Suprapubic skin (tissue), 4 donors: ENCODE data around the gene PRSS16. TPM values are rescaled to one million over a fixed set of nuclear protein-coding genes. Genes with fewer than 3 reads are reported as not detected.

ENCODE experiments used
- DNase-seq, 2 donors: peaks; one replicate each; pipeline ENCODE4 v3.0.0-alpha.2; 2019; ENCODE audit warnings: low spot score in 2 of 2
- H3K27ac ChIP-seq: fragments of 200-600 bp; sonication (generic); one replicate; pipeline ENCODE4 v1.5.1; 2019
- H3K27me3 ChIP-seq: fragments of 200-600 bp; sonication (generic); one replicate; pipeline ENCODE4 v1.5.1; 2019
- H3K36me3 ChIP-seq: fragments of 200-600 bp; sonication (generic); one replicate; pipeline ENCODE4 v1.5.1; 2019
- H3K4me1 ChIP-seq: fragments of 200-600 bp; sonication (generic); one replicate; pipeline ENCODE4 v1.5.1; 2019
- H3K4me3 ChIP-seq: fragments of 200-600 bp; sonication (generic); one replicate; pipeline ENCODE4 v1.5.1; 2019; ENCODE audit warnings: mild to moderate bottlenecking
- H3K9me3 ChIP-seq: fragments of 200-600 bp; sonication (generic); one replicate; pipeline ENCODE4 v1.5.1; 2019
- EP300 ChIP-seq: sonication (generic); formaldehyde crosslinking; IDR thresholded peaks from one replicate; pipeline ENCODE4 v1.6.1; 2017; ENCODE audit warnings: antibody characterized with exemption
- POLR2A ChIP-seq, 2 donors: fragments of 450-650 bp; IDR thresholded peaks; one replicate each; pipeline ENCODE4 v1.6.1; 2017; ENCODE audit warnings: antibody characterized with exemption in 2 of 2, mild to moderate bottlenecking in 2 of 2, moderate library complexity in 2 of 2
- POLR2AphosphoS5 ChIP-seq, 3 donors: sonication (generic); formaldehyde crosslinking; IDR thresholded peaks; one replicate each; pipeline ENCODE4 v1.6.1; 2017; ENCODE audit warnings: antibody characterized with exemption in 3 of 3
- WGBS: methylation state at CpG from one replicate; pipeline ENCODE4 v1.1.5; 2018; 5-methylcytosine and 5-hydroxymethylcytosine counted together
- total RNA-seq, 4 donors: library from RNA; depleted of rRNA; stranded (reverse); fragments of >200 nt; gene quantifications; one replicate each; pipeline ENCODE4 v1.1.0, GENCODE V29; 2016
- TF ChIP-seq, protein P1 (sequence below), 2 donors: fragments of 200-600 bp in 1 of 2; fragments of 450-650 bp in 1 of 2; sonication (generic) in 1 of 2; IDR thresholded peaks; one replicate each; pipeline ENCODE4 v1.5.1; 2016 to 2019; ENCODE audit warnings: antibody characterized with exemption in 2 of 2, mild to moderate bottlenecking in 1 of 2, moderate library complexity in 1 of 2

Gene PRSS16
- total RNA-seq, 4 donors from 2014 or later: 7.7 to 17.1 (median 13.8) TPM

GRCh38 chr6:27242589-27243265, 4.8 kb upstream of the PRSS16 start:
- 60% methylated on average over 14 of the region's 14 CpGs for WGBS
- Histone ChIP-seq H3K4me1 (no peaks in the 10 kb centered on the region), H3K27me3 (peaks cover 91% of the 10 kb centered on the region), H3K4me3 (no peak overlapping the region), H3K27ac (no peak overlapping the region), H3K9me3 (no peaks in the 10 kb centered on the region), H3K36me3 (no peaks in the 10 kb centered on the region)
- TF ChIP-seq POLR2AphosphoS5 (IDR thresholded peaks at IDR 0.05): no peak
- TF ChIP-seq EP300: no peak
- TF ChIP-seq, protein P1, sequence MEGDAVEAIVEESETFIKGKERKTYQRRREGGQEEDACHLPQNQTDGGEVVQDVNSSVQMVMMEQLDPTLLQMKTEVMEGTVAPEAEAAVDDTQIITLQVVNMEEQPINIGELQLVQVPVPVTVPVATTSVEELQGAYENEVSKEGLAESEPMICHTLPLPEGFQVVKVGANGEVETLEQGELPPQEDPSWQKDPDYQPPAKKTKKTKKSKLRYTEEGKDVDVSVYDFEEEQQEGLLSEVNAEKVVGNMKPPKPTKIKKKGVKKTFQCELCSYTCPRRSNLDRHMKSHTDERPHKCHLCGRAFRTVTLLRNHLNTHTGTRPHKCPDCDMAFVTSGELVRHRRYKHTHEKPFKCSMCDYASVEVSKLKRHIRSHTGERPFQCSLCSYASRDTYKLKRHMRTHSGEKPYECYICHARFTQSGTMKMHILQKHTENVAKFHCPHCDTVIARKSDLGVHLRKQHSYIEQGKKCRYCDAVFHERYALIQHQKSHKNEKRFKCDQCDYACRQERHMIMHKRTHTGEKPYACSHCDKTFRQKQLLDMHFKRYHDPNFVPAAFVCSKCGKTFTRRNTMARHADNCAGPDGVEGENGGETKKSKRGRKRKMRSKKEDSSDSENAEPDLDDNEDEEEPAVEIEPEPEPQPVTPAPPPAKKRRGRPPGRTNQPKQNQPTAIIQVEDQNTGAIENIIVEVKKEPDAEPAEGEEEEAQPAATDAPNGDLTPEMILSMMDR (IDR thresholded peaks at IDR 0.05): no peak
- TF ChIP-seq POLR2A (IDR thresholded peaks at IDR 0.05): no peak
- no peak for DNase-seq

DNA sequence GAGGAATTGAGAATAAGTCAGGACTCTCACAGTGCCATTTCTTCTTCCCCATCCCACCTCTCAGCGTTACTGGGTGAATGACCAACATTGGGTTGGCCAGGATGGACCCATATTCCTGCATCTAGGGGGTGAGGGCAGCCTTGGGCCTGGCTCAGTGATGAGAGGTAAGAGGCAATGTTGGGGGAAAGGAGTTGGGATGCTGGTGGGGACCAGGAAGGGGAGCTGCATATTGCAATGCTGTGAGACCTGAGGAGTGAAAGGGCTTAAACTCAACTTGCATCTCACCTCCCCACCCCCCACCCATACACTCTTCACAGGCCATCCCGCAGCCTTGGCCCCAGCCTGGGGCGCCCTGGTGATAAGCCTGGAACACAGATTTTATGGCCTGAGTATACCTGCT, 1.3 kb downstream of the PRSS16 start:
- no peaks in the 10 kb centered on the region for H3K9me3 ChIP-seq

GRCh38 chr6:27250277-27251111, 3.0 kb downstream of the PRSS16 start:
- Histone ChIP-seq H3K4me1 (peaks cover 18% of the 10 kb centered on the region), H3K27me3 (peaks cover 69% of the 10 kb centered on the region), H3K27ac (no peak overlapping the region), H3K36me3 (no peaks in the 10 kb centered on the region), H3K9me3 (no peaks in the 10 kb centered on the region), H3K4me3 (peak overlapping the region; percentile 62)
- DNase-seq: no peak
- TF ChIP-seq POLR2A (IDR thresholded peaks at IDR 0.05): no peak
- no peak for TF ChIP-seq POLR2AphosphoS5 (IDR thresholded peaks at IDR 0.05)
- no peak for TF ChIP-seq EP300
- TF ChIP-seq, protein P1 (IDR thresholded peaks at IDR 0.05): no peak
- WGBS: 21% methylated on average over 9 of the region's 35 CpGs

More for the DNA sequence above, 1.3 kb downstream of the PRSS16 start:
- no peak overlapping the region for H3K27ac ChIP-seq
- H3K4me3 ChIP-seq: no peak overlapping the region
- no peaks in the 10 kb centered on the region for H3K36me3 ChIP-seq
- DNase-seq: no peak
- TF ChIP-seq POLR2A (IDR thresholded peaks at IDR 0.05): no peak
- TF ChIP-seq, protein P1 (IDR thresholded peaks at IDR 0.05): no peak
- TF ChIP-seq POLR2AphosphoS5 (IDR thresholded peaks at IDR 0.05): no peak
- no peak for TF ChIP-seq EP300
- peaks cover 18% of the 10 kb centered on the region for H3K4me1 ChIP-seq
- H3K27me3 ChIP-seq: peaks cover 77% of the 10 kb centered on the region
- WGBS: 76% methylated on average over 3 of the region's 3 CpGs

- H3K27ac ChIP-seq: peak overlapping the region; percentile 43
- no peaks in the 10 kb centered on the region for H3K9me3 ChIP-seq
- H3K27me3 ChIP-seq: peaks cover 68% of the 10 kb centered on the region
- H3K4me3 ChIP-seq: peak overlapping the region; percentile 62
- WGBS: 2% methylated on average over 21 of the region's 32 CpGs
- TF ChIP-seq POLR2A (IDR thresholded peaks at IDR 0.05): no peak
- TF ChIP-seq EP300: no peak
- TF ChIP-seq, protein P1 (IDR thresholded peaks at IDR 0.05): no peak
- TF ChIP-seq POLR2AphosphoS5 (IDR thresholded peaks at IDR 0.05): no peak
- peaks cover 18% of the 10 kb centered on the region for H3K4me1 ChIP-seq
- peak; percentile 77 to 87 for DNase-seq
- H3K36me3 ChIP-seq: no peaks in the 10 kb centered on the region
Measured at GRCh38 chr6:27251112-27251605, 3.7 kb downstream of the PRSS16 start.
